HCT116 (cell line): ENCODE measurements around the gene RPS16. TPM values are rescaled to one million over a fixed set of nuclear protein-coding genes. Genes with fewer than 3 reads are reported as not detected.

Experiments
- ATAC-seq: fragments of 200-7000 bp; cut with Tn5 transposase; 2 replicates; pipeline ENCODE4 v1.9.1; 2020; ENCODE audit warnings: mild to moderate bottlenecking, moderate library complexity
- BruUV-seq: library from RNA; stranded (reverse); fragments of 400-500 nt; replicated peaks from 2 replicates; lab custom pipeline; 2021; lab: Mats Ljungman, UMichigan
- CTCF ChIA-PET: fragments of 300-600 bp; sonication (Branson Sonifier 250); formaldehyde crosslinking; loops from one replicate; lab custom pipeline; 2021; ENCODE audit warnings: antibody characterized with exemption; lab: Charles Lee
- POLR2A ChIA-PET: fragments of 300-600, 350-600 bp; sonication (Branson Sonifier 250); formaldehyde crosslinking; loops from one replicate; lab custom pipeline; 2021; ENCODE audit warnings: antibody characterized with exemption; lab: Charles Lee
- RAD21 ChIA-PET, 2 experiments: fragments of 300-600 bp; sonication (Branson Sonifier 250); formaldehyde crosslinking; loops; one replicate each; lab custom pipeline; 2023; ENCODE audit warnings: low total read pairs in 2 of 2; ENCODE audit not compliant: uncharacterized antibody in 2 of 2, unreplicated experiment in 2 of 2, low non-redundant PET in 1 of 2; lab: Charles Lee
- DNase-seq: peaks from one replicate; pipeline ENCODE4 v3.0.0-alpha.2; 2010; ENCODE audit warnings: low read depth, low spot score
- H2AFZ ChIP-seq: fragments of 200-600 bp; shearing (Covaris generic), sonication (generic); 2 replicates; pipeline ENCODE4 v1.6.1; 2017; ENCODE audit warnings: low read depth, mixed run types, mixed read lengths, antibody characterized with exemption, low read length; ENCODE audit not compliant: poor library complexity, severe bottlenecking
- H3K27ac ChIP-seq: 2 replicates; pipeline ENCODE4 v1.5.1; 2012; ENCODE audit warnings: low read depth, low read length
- H3K27me3 ChIP-seq: fragments of 200-600 bp; sonication (generic); 2 replicates; pipeline ENCODE4 v1.6.1; 2016; ENCODE audit warnings: mixed run types, low read length, mixed read lengths; ENCODE audit not compliant: insufficient read depth
- H3K36me3 ChIP-seq, 2 experiments: fragments of 200-500 bp in 1 of 2; fragments of 200-600 bp in 1 of 2; sonication (Bioruptor generic) in 1 of 2; sonication (generic) in 1 of 2; 2 replicates each; pipeline versions ENCODE4 v1.5.1 to v1.6.1; 2014 to 2016; ENCODE audit warnings: low read length in 2 of 2, inconsistent platforms in 1 of 2, mixed read lengths in 1 of 2, mixed run types in 1 of 2; ENCODE audit not compliant: insufficient read depth in 2 of 2, control insufficient read depth in 1 of 2
- H3K4me1 ChIP-seq, 2 experiments: fragments of 200-600 bp in 1 of 2; sonication (generic) in 1 of 2; 2 replicates each; pipeline versions ENCODE4 v1.5.1 to v1.6.1; 2012 to 2017; ENCODE audit warnings: low read length in 2 of 2, inconsistent platforms in 1 of 2, mild to moderate bottlenecking in 1 of 2, mixed read lengths in 1 of 2, mixed run types in 1 of 2, moderate library complexity in 1 of 2; ENCODE audit not compliant: insufficient read depth in 2 of 2, control insufficient read depth in 1 of 2
- H3K4me2 ChIP-seq: fragments of 200-600 bp; sonication (generic); 2 replicates; pipeline ENCODE4 v1.6.1; 2017; ENCODE audit warnings: mixed run types, low read length, mixed read lengths
- H3K4me3 ChIP-seq, 2 experiments: fragments of 200-600 bp in 1 of 2; sonication (generic) in 1 of 2; replicated peaks in 1 of 2; 2 replicates each; pipeline ENCODE4 v1.5.1; 2011 to 2016; ENCODE audit warnings: low read length in 2 of 2, control low read depth in 1 of 2, low read depth in 1 of 2, mild to moderate bottlenecking in 1 of 2, mixed read lengths in 1 of 2, mixed run types in 1 of 2
- H3K79me2 ChIP-seq: fragments of 200-600 bp; sonication (generic); 2 replicates; pipeline ENCODE4 v1.6.1; 2017; ENCODE audit warnings: mild to moderate bottlenecking, mixed run types, low read length, moderate library complexity, mixed read lengths; ENCODE audit not compliant: insufficient read depth
- H3K9ac ChIP-seq: fragments of 200-600 bp; sonication (generic); 2 replicates; pipeline ENCODE4 v1.6.1; 2016; ENCODE audit warnings: low read length, mixed read lengths
- H3K9me2 ChIP-seq: fragments of 200-600 bp; sonication (generic), shearing (Covaris generic); 2 replicates; pipeline ENCODE4 v1.6.1; 2017; ENCODE audit warnings: mixed run types, mild to moderate bottlenecking, moderate library complexity; ENCODE audit not compliant: insufficient read depth
- H3K9me3 ChIP-seq, 2 experiments: fragments of 200-500 bp in 1 of 2; fragments of 200-600 bp in 1 of 2; sonication (Bioruptor generic) in 1 of 2; sonication (generic) in 1 of 2; 2 replicates each; pipeline ENCODE4 v1.6.1; 2014 to 2017; ENCODE audit warnings: low read length in 2 of 2, mixed read lengths in 2 of 2, inconsistent platforms in 1 of 2, low read depth in 1 of 2, mild to moderate bottlenecking in 1 of 2, mixed run types in 1 of 2, moderate library complexity in 1 of 2; ENCODE audit not compliant: control insufficient read depth in 1 of 2, insufficient read depth in 1 of 2
- H4K20me1 ChIP-seq: fragments of 200-600 bp; sonication (generic), shearing (Covaris generic); 2 replicates; pipeline ENCODE4 v1.6.1; 2017; ENCODE audit warnings: mixed run types, mild to moderate bottlenecking, moderate library complexity; ENCODE audit not compliant: insufficient read depth
- CBX3 ChIP-seq: IDR thresholded peaks from 2 replicates; pipeline ENCODE4 v1.6.1; 2012; ENCODE audit warnings: low read depth
- EGR1 ChIP-seq: IDR thresholded peaks from 2 replicates; pipeline ENCODE4 v1.6.1; 2012; ENCODE audit warnings: low read depth
- ELF1 ChIP-seq: IDR thresholded peaks from 2 replicates; pipeline ENCODE4 v1.6.1; 2012; ENCODE audit warnings: low read depth, borderline replicate concordance
- EZH2 ChIP-seq: fragments of 200-600 bp; sonication (generic); IDR thresholded peaks from 2 replicates; pipeline ENCODE4 v1.6.1; 2017; ENCODE audit warnings: antibody characterized with exemption, mixed run types
- EZH2phosphoT487 ChIP-seq: fragments of 200-600 bp; IDR thresholded peaks from 2 replicates; pipeline ENCODE4 v1.6.1; 2018; ENCODE audit warnings: antibody characterized with exemption, borderline replicate concordance
- FOSL1 ChIP-seq: IDR thresholded peaks from 2 replicates; pipeline ENCODE4 v1.6.1; 2012; ENCODE audit warnings: low read depth
- JUND ChIP-seq: IDR thresholded peaks from 2 replicates; pipeline ENCODE4 v1.6.1; 2012
- POLR2A ChIP-seq: IDR thresholded peaks from 2 replicates; pipeline ENCODE4 v1.7.0; 2011; ENCODE audit warnings: borderline replicate concordance; ENCODE audit not compliant: insufficient read depth, insufficient read length; ENCODE audit errors: extremely low read depth
- POLR2AphosphoS5 ChIP-seq: IDR thresholded peaks from 2 replicates; pipeline ENCODE4 v1.6.1; 2011; ENCODE audit warnings: mild to moderate bottlenecking, low read depth, low read length, moderate library complexity
- RAD21 ChIP-seq: IDR thresholded peaks from 2 replicates; pipeline ENCODE4 v1.6.1; 2012; ENCODE audit warnings: low read depth, mild to moderate bottlenecking
- SIN3A ChIP-seq: IDR thresholded peaks from 2 replicates; pipeline ENCODE4 v1.6.1; 2012; ENCODE audit warnings: low read depth
- SP1 ChIP-seq: IDR thresholded peaks from 2 replicates; pipeline ENCODE4 v1.6.1; 2012; ENCODE audit warnings: low read depth
- SRF ChIP-seq: IDR thresholded peaks from 2 replicates; pipeline ENCODE4 v1.6.1; 2012; ENCODE audit warnings: low read depth
- TCF7L2 ChIP-seq: IDR thresholded peaks from 2 replicates; pipeline ENCODE4 v1.7.0; 2011; ENCODE audit warnings: borderline replicate concordance, inconsistent platforms; ENCODE audit not compliant: insufficient read depth, insufficient read length; ENCODE audit errors: extremely low read depth
- YY1 ChIP-seq: IDR thresholded peaks from 2 replicates; pipeline ENCODE4 v1.6.1; 2011; ENCODE audit warnings: low read length, low read depth, moderate library complexity, mild to moderate bottlenecking; ENCODE audit not compliant: insufficient replicate concordance; ENCODE audit errors: extremely low read depth
- ZFX ChIP-seq: fragments of 450-650 bp; IDR thresholded peaks from 2 replicates; pipeline ENCODE4 v1.6.1; 2017
- intact Hi-C: fragments of 100-400 bp; cut with micrococcal nuclease; formaldehyde crosslinking; loops from 2 replicates; pipeline ENCODE4 v1.10.0; 2022
- total RNA-seq: library from RNA; stranded (reverse); gene quantifications from one replicate; pipeline ENCODE4 v1.2.1, GENCODE V29; 2021; ENCODE audit not compliant: unreplicated experiment
- TF ChIP-seq, protein P1 (sequence below): IDR thresholded peaks from 2 replicates; pipeline ENCODE4 v1.6.1; 2012
- TF ChIP-seq, protein P2 (sequence below), 3 experiments: fragments of 200-600 bp in 1 of 3; sonication (generic) in 1 of 3; IDR thresholded peaks in 2 of 3; conservative IDR thresholded peaks in 1 of 3; 2 replicates each; pipeline ENCODE4 v1.5.1; 2012 to 2017; ENCODE audit warnings: low read depth in 2 of 3, low read length in 2 of 3, antibody characterized with exemption in 1 of 3, borderline replicate concordance in 1 of 3, control low read depth in 1 of 3, mild to moderate bottlenecking in 1 of 3, mixed read lengths in 1 of 3, mixed run types in 1 of 3, moderate library complexity in 1 of 3; ENCODE audit not compliant: insufficient read depth in 1 of 3
- TF ChIP-seq, protein P3 (sequence below): IDR thresholded peaks from 2 replicates; pipeline ENCODE4 v1.6.1; 2012
- TF ChIP-seq, protein P4 (sequence below): IDR thresholded peaks from 2 replicates; pipeline ENCODE4 v1.6.1; 2012; ENCODE audit warnings: low read depth

RPS16 gene
- total RNA-seq, 1 experiment from 2014 or later = 3,365 TPM

DNA sequence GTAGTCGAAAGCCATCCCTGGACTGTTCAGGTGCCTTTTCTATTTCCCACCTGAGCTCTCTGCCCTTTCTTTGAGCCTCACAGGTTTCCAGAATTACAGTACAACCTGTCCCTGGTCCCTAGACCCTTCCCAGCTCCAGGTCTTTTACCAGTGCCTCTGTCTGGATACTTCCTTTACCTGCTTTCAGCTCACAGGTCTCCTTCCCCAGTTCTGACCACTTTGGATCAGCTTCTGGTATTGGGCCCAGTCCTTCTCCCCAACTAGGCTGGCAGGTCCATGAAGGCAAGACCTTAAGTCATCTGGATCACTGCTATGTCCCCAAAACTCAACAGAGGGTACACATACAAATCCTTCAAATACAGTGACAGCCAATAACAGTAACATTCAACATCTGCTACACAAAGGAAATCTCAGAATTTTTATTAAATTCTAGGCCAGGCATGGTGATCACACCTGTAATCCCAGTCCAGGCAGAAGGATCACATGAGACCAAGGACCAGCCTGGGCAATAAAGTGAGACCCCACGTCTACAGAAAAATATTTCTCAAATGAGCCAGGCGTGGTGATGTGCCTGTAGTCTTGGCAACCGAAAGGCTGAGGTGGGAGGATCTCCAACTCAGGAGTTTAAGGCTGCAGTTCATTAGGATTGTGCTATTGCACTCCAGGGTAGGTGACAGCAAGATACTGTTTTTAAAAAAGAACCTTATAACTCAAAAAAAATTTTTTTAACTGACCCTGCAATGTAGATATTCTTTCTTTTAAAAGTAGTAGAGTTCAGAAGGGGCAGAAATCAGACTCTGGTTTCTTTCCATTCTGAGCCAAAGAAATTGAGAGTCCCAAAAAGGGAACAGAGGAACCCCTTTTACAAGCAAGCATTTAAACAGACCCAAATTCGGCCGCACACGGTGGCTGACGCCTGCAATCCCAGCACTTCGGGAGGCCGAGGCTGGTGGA lies 1.3 kb downstream of the RPS16 start:
- DNase-seq (no peak), ATAC-seq (no peak)
- Histone ChIP-seq H3K9ac (peak overlapping the region; percentile 100), H3K27me3 (no peaks in the 10 kb centered on the region), H2AFZ (no peak overlapping the region), H3K27ac (peak overlapping the region; percentile 84), H3K79me2 (peaks cover 36% of the 10 kb centered on the region), H3K4me1 (peaks cover 46 to 76% of the 10 kb centered on the region in 2 experiments), H3K4me2 (peak overlapping the region; percentile 92), H3K9me2 (no peaks in the 10 kb centered on the region), H3K4me3 (peak overlapping the region; percentile 98 to 99), H3K9me3 (no peaks in the 10 kb centered on the region), H3K36me3 (peaks cover 26 to 34% of the 10 kb centered on the region in 2 experiments; a peak in 3 of 4 replicates), H4K20me1 (peaks cover 13% of the 10 kb centered on the region; the same call in 1 of the 2 replicates)
- TF ChIP-seq YY1 (no peak), SIN3A (no peak), SP1 (no peak), POLR2AphosphoS5 (no peak; the same call in 1 of the 2 replicates), EGR1 (no peak), EZH2phosphoT487 (no peak), ZFX (no peak), RAD21 (no peak), FOSL1 (no peak), TCF7L2 (no peak), SRF (no peak), JUND (no peak), POLR2A (no peak), ELF1 (no peak), EZH2 (no peak), CBX3 (no peak)
- TF ChIP-seq, protein P1, sequence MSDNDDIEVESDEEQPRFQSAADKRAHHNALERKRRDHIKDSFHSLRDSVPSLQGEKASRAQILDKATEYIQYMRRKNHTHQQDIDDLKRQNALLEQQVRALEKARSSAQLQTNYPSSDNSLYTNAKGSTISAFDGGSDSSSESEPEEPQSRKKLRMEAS = no peak
- TF ChIP-seq, protein P2, sequence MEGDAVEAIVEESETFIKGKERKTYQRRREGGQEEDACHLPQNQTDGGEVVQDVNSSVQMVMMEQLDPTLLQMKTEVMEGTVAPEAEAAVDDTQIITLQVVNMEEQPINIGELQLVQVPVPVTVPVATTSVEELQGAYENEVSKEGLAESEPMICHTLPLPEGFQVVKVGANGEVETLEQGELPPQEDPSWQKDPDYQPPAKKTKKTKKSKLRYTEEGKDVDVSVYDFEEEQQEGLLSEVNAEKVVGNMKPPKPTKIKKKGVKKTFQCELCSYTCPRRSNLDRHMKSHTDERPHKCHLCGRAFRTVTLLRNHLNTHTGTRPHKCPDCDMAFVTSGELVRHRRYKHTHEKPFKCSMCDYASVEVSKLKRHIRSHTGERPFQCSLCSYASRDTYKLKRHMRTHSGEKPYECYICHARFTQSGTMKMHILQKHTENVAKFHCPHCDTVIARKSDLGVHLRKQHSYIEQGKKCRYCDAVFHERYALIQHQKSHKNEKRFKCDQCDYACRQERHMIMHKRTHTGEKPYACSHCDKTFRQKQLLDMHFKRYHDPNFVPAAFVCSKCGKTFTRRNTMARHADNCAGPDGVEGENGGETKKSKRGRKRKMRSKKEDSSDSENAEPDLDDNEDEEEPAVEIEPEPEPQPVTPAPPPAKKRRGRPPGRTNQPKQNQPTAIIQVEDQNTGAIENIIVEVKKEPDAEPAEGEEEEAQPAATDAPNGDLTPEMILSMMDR (IDR thresholded peaks at IDR 0.05 in 2 of 3, conservative IDR thresholded peaks at IDR 0.05 in 1 of 3; ENCODE audit: borderline replicate concordance in 1 of 3, insufficient read depth in 1 of 3, low read depth in 2 of 3, low read length in 2 of 3) = no peak
- TF ChIP-seq, protein P3, sequence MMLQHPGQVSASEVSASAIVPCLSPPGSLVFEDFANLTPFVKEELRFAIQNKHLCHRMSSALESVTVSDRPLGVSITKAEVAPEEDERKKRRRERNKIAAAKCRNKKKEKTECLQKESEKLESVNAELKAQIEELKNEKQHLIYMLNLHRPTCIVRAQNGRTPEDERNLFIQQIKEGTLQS = no peak
- TF ChIP-seq, protein P4, sequence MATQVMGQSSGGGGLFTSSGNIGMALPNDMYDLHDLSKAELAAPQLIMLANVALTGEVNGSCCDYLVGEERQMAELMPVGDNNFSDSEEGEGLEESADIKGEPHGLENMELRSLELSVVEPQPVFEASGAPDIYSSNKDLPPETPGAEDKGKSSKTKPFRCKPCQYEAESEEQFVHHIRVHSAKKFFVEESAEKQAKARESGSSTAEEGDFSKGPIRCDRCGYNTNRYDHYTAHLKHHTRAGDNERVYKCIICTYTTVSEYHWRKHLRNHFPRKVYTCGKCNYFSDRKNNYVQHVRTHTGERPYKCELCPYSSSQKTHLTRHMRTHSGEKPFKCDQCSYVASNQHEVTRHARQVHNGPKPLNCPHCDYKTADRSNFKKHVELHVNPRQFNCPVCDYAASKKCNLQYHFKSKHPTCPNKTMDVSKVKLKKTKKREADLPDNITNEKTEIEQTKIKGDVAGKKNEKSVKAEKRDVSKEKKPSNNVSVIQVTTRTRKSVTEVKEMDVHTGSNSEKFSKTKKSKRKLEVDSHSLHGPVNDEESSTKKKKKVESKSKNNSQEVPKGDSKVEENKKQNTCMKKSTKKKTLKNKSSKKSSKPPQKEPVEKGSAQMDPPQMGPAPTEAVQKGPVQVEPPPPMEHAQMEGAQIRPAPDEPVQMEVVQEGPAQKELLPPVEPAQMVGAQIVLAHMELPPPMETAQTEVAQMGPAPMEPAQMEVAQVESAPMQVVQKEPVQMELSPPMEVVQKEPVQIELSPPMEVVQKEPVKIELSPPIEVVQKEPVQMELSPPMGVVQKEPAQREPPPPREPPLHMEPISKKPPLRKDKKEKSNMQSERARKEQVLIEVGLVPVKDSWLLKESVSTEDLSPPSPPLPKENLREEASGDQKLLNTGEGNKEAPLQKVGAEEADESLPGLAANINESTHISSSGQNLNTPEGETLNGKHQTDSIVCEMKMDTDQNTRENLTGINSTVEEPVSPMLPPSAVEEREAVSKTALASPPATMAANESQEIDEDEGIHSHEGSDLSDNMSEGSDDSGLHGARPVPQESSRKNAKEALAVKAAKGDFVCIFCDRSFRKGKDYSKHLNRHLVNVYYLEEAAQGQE = no peak
- intact Hi-C loops = no loop called here
- POLR2A ChIA-PET = interaction anchor here (0.8 to 2.6 kb wide), 10 partner anchors 9 to 92 kb away, joined by 3 to 35 read pairs (median 18); partner anchors contain the start of genes MED29, PAF1, SAMD4B and SUPT5H
- RAD21 ChIA-PET = no interaction called here
- CTCF ChIA-PET = no interaction called here
- BruUV-seq = no TSS peak
